Testis (tissue), 3 donors: Measurements from ENCODE around the gene ZNF37A. TPM values are rescaled to one million over a fixed set of nuclear protein-coding genes. Genes with fewer than 3 reads are reported as not detected.
A peak's percentile ranks its signal among the peaks of the same experiment; 100 is the strongest.

ENCODE experiments used
- DNase-seq: peaks from one replicate; pipeline ENCODE4 v3.0.0-alpha.2; 2019
- H3K27ac ChIP-seq, 2 donors: fragments of 200-600 bp; sonication (generic); one replicate each; pipeline ENCODE4 v1.5.1; 2019
- H3K27me3 ChIP-seq: fragments of 200-600 bp; sonication (generic); one replicate; pipeline ENCODE4 v1.5.1; 2019
- H3K36me3 ChIP-seq: fragments of 200-600 bp; sonication (generic); one replicate; pipeline ENCODE4 v1.5.1; 2017; ENCODE audit warnings: low read depth; ENCODE audit errors: missing control alignments
- H3K4me1 ChIP-seq: fragments of 200-600 bp; sonication (generic); one replicate; pipeline ENCODE4 v1.5.1; 2019
- H3K4me3 ChIP-seq, 2 donors: fragments of 200-600 bp; sonication (generic); one replicate each; pipeline ENCODE4 v1.5.1; 2017 to 2019
- H3K9me3 ChIP-seq: fragments of 200-600 bp; sonication (generic); one replicate; pipeline ENCODE4 v1.5.1; 2017
- POLR2A ChIP-seq: fragments of 450-650 bp; IDR thresholded peaks from one replicate; pipeline ENCODE4 v1.6.1; 2017; ENCODE audit warnings: antibody characterized with exemption, mild to moderate bottlenecking, moderate library complexity
- WGBS, 2 donors: methylation state at CpG; one replicate each; pipeline ENCODE4 v1.1.5; 2018; 5-methylcytosine and 5-hydroxymethylcytosine counted together
- intact Hi-C: fragments of 100-400 bp; cut with DNase I; formaldehyde crosslinking; loops from one replicate; pipeline ENCODE4 v1.15.1; 2023; ENCODE audit warnings: low total_unique reads
- polyA plus RNA-seq: library from polyadenylated mRNA; stranded (reverse); fragments of 350-450 nt; fragmentation: Illumina TruSeq; extraction: RNeasy Lipid Tissue Mini Kit (QIAGEN cat#74804); gene quantifications from one replicate; pipeline ENCODE4 v1.2.3, GENCODE V29; 2014; ENCODE audit warnings: low read depth, low replicate concordance; ENCODE audit not compliant: insufficient read depth
- total RNA-seq, 2 donors: library from RNA; depleted of rRNA; stranded (reverse); fragments of >200 nt; gene quantifications; one replicate each; pipeline ENCODE4 v1.2.3, GENCODE V29; 2016
- TF ChIP-seq, protein P1 (sequence below), 3 experiments: fragments of 450-650 bp in 2 of 3; fragments of 200-600 bp in 1 of 3; sonication (generic) in 1 of 3; IDR thresholded peaks; one replicate each; pipeline ENCODE4 v1.5.1; 2016 to 2019; ENCODE audit warnings: antibody characterized with exemption in 3 of 3, mild to moderate bottlenecking in 2 of 3, moderate library complexity in 1 of 3

ZNF37A gene
- total and polyA plus RNA-seq, 3 donors from 2014 or later, result 3.3 to 15.3 (median 13.7) TPM

DNA sequence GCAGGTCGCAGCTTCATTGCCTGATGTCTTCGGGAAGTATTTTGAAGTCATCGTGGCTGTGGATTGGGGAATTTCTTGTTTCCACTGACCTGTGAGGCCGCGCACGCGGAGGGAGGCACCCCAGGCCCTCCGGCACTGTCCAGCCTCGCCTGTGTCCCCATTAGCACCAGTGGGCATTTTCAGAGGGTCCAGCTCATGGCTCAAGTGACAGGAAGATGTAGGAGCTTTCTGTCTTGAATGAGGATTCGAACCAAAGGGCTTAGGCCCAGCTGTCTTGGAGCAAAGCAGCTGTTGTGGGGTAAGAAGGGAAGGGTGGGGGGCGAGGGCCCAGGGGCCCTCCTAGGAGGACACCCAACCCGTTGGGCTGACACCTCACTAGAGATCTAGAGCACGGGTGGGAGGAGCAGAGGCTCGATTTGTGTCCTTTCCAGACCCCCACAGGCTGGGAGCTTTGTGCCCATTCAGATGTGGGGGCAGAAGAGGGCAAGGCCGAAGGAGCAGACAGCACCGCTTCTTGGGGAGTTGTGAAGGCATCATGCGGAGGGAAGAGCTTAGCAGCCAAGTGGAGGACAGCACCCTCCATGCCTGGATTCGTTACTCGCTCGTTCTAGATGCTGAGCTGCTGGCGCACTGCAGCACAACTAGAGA, 914 bp downstream of the ZNF37A start:
- Histone ChIP-seq H3K27me3 (no peaks in the 10 kb centered on the region), H3K9me3 (no peaks in the 10 kb centered on the region), H3K4me1 (peaks cover 6% of the 10 kb centered on the region), H3K4me3 (peak overlapping the region; percentile 84 to 94), H3K27ac (peak overlapping the region; percentile 84 to 92), H3K36me3 (no peaks in the 10 kb centered on the region)
- intact Hi-C loops, result no loop called here
- DNase-seq, result no peak
- TF ChIP-seq, protein P1, sequence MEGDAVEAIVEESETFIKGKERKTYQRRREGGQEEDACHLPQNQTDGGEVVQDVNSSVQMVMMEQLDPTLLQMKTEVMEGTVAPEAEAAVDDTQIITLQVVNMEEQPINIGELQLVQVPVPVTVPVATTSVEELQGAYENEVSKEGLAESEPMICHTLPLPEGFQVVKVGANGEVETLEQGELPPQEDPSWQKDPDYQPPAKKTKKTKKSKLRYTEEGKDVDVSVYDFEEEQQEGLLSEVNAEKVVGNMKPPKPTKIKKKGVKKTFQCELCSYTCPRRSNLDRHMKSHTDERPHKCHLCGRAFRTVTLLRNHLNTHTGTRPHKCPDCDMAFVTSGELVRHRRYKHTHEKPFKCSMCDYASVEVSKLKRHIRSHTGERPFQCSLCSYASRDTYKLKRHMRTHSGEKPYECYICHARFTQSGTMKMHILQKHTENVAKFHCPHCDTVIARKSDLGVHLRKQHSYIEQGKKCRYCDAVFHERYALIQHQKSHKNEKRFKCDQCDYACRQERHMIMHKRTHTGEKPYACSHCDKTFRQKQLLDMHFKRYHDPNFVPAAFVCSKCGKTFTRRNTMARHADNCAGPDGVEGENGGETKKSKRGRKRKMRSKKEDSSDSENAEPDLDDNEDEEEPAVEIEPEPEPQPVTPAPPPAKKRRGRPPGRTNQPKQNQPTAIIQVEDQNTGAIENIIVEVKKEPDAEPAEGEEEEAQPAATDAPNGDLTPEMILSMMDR (IDR thresholded peaks at IDR 0.05), result no peak
- TF ChIP-seq POLR2A, result no peak
- 35 to 37% methylated on average over 20 to 21 of the region's 21 CpGs for WGBS, 2 donors

DNA sequence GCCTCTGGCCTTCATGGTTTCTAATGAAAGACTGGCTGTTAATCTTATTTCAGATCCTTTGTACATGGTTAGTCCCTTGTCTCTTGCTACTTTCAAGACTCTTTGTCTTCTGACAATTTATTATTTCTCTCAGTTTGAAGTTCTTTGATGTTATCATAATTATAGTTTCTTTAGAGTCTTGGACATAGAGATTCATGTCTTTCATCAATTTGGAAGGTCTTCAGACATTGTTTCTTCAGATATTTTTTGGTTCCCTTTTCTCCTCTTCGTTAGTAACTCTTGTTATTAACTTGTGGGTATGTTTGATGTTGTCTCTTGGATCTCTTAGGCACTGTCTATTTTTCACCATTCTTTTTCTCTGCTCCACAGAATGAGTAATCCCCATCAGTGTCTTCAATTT, 8.7 kb downstream of the ZNF37A start:
- DNase-seq, result no peak
- WGBS, 2 donors, result 95% methylated on average over 1 of the region's 1 CpG
- Histone ChIP-seq H3K9me3 (no peaks in the 10 kb centered on the region), H3K4me3 (no peak overlapping the region), H3K36me3 (no peaks in the 10 kb centered on the region), H3K27ac (no peak overlapping the region), H3K27me3 (no peaks in the 10 kb centered on the region), H3K4me1 (no peaks in the 10 kb centered on the region)
- intact Hi-C loops, result no loop called here
- TF ChIP-seq, protein P1 (IDR thresholded peaks at IDR 0.05), result no peak
- TF ChIP-seq POLR2A, result no peak

DNA sequence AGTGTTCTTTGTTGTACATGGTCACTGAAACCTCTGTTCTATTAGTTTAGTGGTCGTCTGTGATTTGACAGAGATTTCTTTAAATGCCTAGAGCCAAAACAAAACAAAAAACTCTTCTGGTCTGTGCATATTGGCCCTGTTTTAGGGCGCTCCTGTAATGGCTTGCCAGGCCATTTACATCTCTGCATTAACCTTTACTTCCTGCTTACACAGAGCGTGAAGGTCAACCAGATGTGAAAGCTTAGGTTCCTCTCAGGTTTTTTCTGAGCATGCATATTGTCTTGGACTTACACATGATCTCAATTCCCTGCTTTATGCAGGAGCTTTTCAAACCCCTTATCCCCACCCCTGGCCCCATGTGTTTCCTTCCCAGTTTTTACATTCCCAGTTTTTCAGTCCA, 9.6 kb downstream of the ZNF37A start:
- no peaks in the 10 kb centered on the region for H3K36me3 ChIP-seq
- H3K27me3 ChIP-seq, result no peaks in the 10 kb centered on the region
- no peak overlapping the region for H3K4me3 ChIP-seq
- intact Hi-C loops, result no loop called here
- 94 to 96% methylated on average over 3 of the region's 3 CpGs for WGBS, 2 donors
- H3K9me3 ChIP-seq, result no peaks in the 10 kb centered on the region
- DNase-seq, result no peak
- no peaks in the 10 kb centered on the region for H3K4me1 ChIP-seq
- H3K27ac ChIP-seq, result no peak overlapping the region
- TF ChIP-seq POLR2A, result no peak
- TF ChIP-seq, protein P1 (IDR thresholded peaks at IDR 0.05), result no peak

DNA sequence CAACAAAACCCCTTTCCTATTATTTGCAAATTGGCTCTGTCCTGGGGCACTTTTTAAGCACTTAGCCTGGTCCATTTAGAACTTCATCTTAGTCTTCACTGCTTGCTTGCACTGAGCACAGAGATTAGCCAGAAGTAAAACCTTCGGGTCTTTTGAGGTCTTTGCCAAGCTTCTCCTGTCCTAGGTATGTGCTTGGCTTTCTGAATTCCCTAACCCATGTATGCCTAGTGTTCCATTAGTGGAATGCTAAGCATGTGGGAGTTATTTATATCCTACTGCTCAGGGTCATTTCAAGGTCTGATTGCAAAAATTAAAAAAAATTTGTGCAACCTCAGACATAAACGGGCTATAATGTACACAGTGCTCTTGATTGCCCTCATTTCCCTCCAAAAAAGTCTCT, 18.0 kb downstream of the ZNF37A start:
- H3K4me1 ChIP-seq, result no peaks in the 10 kb centered on the region
- no peaks in the 10 kb centered on the region for H3K36me3 ChIP-seq
- no peaks in the 10 kb centered on the region for H3K9me3 ChIP-seq
- 84 to 86% methylated on average over 2 of the region's 2 CpGs for WGBS, 2 donors
- no peak overlapping the region for H3K27ac ChIP-seq
- no peaks in the 10 kb centered on the region for H3K27me3 ChIP-seq
- TF ChIP-seq, protein P1 (IDR thresholded peaks at IDR 0.05), result no peak
- TF ChIP-seq POLR2A, result no peak
- intact Hi-C loops, result no loop called here
- no peak overlapping the region for H3K4me3 ChIP-seq
- no peak for DNase-seq
